Epithelial cell of proximal tubule (primary cell): ENCODE measurements around the gene RALGAPA2. TPM values are rescaled to one million over a fixed set of nuclear protein-coding genes. Genes with fewer than 3 reads are reported as not detected.

ENCODE experiments used
- DNase-seq: peaks from one replicate; pipeline ENCODE4 v3.0.0-alpha.2; 2011; ENCODE audit warnings: low read depth
- H3K4me3 ChIP-seq: 2 replicates; pipeline ENCODE4 v1.5.1; 2011; ENCODE audit warnings: low read depth, mild to moderate bottlenecking, low read length
- CTCF ChIP-seq: conservative IDR thresholded peaks from 2 replicates; pipeline ENCODE4 v1.5.1; 2012; ENCODE audit warnings: low read depth, mild to moderate bottlenecking, low read length
- total RNA-seq: library from RNA; depleted of rRNA; stranded (reverse); fragments of >200 nt; gene quantifications from 2 replicates; pipeline ENCODE4 v1.2.3, GENCODE V29; 2015

The RALGAPA2 gene
- total RNA-seq, 1 donor from 2014 or later, result 13.8 TPM

- no peak for TF ChIP-seq CTCF
- DNase-seq, result no peak
- H3K4me3 ChIP-seq, result no peak overlapping the region
Measured at GRCh38 chr20:20440886-20441658, 271.4 kb downstream of the RALGAPA2 start.

GRCh38 chr20:20440481-20440880 lies 272.0 kb downstream of the RALGAPA2 start:
- no peak for TF ChIP-seq CTCF
- DNase-seq, result no peak
- no peak overlapping the region for H3K4me3 ChIP-seq

- no peak for TF ChIP-seq CTCF
- DNase-seq, result no peak
- H3K4me3 ChIP-seq, result no peak overlapping the region
Measured at GRCh38 chr20:20439602-20440190, 272.7 kb downstream of the RALGAPA2 start.

- H3K4me3 ChIP-seq, result no peak overlapping the region
- TF ChIP-seq CTCF, result no peak
- no peak for DNase-seq
Measured at GRCh38 chr20:20437314-20437713, 275.1 kb downstream of the RALGAPA2 start.

GRCh38 chr20:20436689-20437088 lies 275.8 kb downstream of the RALGAPA2 start:
- TF ChIP-seq CTCF, result no peak
- no peak overlapping the region for H3K4me3 ChIP-seq
- DNase-seq, result no peak

GRCh38 chr20:20435453-20435852 lies 277.0 kb downstream of the RALGAPA2 start:
- H3K4me3 ChIP-seq, result no peak overlapping the region
- no peak for DNase-seq
- TF ChIP-seq CTCF, result no peak
